UCSD-AML1 (cell line): ENCODE results near the gene STRADB.
"Not testable (repeated sequence)": the region's sequence is repeated elsewhere in the genome, so short reads cannot be mapped to it uniquely, and the experiment has no call there.

ENCODE experiments used
- DNase-seq: peaks from one replicate; lab custom pipeline; 2025; ENCODE audit not compliant: unreplicated experiment; lab: John Stamatoyannopoulos, UW

The STRADB gene

DNA sequence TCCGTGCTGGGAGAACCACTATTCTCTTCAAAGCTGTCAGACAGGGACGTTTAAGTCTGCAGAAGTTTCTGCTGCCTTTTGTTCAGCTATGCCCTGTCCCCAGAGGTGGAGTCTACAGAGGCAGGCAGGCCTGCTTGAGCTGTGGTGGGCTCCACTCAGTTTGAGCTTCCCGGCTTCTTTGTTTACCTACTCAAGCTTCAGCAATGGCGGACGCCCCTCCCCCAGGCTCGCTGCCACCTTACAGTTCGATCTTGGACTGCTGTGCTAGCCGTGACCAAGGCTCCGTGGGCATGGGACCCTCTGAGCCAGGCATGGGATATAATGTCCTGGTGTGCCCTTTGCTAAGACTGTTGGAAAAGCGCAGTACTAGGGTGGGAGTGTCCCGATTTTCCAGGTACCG lies 21.2 kb upstream of the STRADB start:
- not testable (repeated sequence) for DNase-seq

DNA sequence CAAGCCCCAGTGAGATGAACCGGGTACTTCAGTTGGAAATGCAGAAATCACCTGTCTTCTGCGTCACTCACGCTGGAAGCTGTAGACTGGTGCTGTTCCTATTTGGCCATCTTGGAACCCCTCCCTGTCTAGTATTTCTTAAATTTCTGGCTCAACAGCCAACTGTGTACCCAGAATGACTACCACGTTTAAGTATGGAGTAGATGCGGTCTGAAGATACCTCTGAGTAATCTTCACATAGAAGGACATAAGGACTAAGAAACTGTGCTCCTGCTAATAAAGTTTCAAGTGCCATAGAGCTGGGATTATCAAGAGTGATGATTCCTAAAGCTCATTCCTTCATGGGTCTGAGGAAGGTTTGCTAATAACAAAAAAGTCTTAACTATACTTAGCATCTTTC lies 20.7 kb upstream of the STRADB start:
- DNase-seq: no peak

DNA sequence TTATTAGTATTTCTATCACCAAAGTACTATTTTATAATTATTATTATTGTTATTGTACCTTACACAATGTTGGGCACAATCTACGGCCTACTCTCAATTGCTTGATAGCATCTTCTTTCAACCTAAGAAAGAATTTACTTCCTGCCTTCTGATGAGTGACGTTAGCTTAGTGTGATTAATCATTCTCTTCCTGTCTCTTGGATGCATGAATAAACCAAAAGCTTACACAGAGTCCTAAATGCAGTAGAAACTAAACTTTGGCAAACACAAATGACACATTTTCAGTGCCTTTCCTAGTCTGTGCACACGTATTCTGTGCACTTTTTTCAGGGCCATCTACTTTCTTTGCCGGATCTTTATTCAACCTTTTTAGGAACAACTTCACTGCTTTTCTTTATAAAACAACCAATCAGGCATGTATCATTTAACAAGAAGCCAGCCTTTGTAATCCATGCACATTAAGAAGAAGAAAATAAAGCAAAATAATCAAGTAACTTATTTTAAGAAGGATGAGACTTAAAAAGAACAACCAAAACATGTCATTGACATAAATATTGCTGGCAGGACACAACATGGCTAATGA lies 19.4 kb upstream of the STRADB start:
- no peak for DNase-seq

DNA sequence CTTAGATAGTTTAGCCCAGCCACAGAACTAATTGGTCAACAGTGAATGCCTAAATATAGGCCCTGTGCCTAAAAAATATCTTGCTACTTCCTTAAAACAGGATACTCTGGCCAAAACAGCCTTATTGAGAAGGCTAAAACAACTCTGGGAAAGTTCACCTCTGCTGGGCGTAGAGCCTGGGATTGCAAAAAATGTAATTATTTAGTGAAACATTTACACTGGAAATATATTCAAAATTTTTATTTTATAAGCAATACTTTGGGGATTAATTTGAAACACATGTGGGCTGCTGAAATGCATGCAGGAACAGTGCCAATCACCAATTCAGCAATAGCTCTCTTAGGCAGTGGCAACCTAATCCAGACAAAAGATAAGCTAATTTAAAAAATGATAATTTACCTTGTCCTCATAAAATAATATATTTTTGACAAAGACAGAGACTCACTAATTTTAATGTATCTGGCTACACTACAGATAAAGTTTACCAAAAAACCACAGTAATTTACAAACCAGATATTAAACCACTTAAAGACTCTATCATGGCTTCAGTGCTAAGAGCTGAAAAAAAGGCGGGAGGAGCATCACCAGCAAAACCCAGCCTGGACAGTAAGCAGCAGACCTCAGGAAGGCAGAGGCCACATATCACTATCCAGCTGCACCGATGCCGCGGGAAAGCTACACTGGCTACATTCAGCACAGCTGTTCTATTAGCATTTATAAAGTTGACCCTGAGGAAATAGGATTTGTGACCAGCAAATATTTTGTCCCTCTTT lies 18.7 kb upstream of the STRADB start:
- peak; percentile 10 for DNase-seq

DNA sequence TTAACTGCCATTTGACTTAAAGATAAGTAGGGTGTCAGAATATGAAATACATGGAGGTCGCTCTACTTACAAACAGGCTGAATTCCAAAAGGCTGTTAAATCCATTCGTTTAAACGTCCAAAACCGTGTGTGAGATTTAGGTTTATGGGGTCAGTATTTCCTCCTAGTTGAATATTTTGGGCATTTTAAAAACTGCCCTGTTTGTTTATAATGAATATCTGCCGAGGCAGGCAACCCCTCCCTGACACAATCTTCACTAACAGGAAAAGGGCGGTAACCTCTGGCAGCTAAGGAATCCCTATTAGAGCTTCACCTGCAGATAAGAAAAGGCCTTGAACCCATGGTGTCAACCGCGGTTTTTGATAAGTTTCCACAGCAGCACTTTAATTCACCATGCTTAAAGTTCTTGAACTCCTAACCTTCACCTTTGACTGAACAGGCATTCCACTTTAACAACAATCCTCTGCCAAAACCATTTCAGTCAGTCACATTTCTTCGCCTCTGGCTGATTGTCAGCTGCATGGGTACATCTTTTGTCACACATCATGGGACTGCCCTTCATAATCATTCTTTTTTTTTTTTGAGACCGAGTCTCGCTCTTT lies 18.0 kb upstream of the STRADB start:
- no peak for DNase-seq

DNA sequence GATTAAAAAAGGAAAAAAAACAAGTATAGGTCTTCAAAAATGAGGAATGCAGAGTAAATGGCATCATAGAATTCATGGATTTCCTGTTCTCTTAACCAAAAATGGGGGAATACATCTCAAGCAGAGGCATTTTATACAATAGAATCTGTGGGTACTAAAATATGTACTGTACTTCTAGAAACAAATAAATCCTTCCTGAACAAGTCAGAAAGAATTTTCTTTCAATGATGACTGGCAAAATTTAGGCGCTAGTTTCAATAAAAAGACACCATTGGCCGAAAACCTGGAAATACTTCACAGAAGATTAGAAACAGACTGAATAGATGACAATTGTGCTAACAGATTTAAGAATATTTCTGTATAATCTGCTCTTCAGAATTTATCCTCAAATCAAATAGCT lies 15.4 kb upstream of the STRADB start:
- no peak for DNase-seq

DNA sequence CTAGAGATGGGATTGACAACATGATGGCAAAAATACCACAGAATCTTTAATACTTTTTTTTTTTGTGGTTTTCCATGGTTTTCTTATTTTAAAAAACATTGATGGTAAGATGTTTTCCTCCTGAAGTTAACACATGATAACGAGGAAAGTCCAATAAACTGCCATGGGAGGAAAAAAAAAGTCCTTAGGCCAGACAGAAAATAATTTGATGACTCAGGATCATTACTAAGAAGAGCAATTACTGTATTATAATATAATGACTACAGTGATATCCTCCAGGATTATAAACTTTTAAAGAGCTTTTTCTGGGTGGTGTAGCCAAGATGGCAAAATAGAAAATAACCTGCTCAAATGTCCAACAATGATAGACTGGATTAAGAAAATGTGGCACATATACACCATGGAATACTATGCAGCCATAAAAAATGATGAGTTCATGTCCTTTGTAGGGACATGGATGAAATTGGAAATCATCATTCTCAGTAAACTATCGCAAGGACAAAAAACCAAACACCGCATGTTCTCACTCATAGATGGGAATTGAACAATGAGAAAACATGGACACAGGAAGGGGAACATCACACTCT lies 12.1 kb upstream of the STRADB start:
- not testable (repeated sequence) for DNase-seq

DNA sequence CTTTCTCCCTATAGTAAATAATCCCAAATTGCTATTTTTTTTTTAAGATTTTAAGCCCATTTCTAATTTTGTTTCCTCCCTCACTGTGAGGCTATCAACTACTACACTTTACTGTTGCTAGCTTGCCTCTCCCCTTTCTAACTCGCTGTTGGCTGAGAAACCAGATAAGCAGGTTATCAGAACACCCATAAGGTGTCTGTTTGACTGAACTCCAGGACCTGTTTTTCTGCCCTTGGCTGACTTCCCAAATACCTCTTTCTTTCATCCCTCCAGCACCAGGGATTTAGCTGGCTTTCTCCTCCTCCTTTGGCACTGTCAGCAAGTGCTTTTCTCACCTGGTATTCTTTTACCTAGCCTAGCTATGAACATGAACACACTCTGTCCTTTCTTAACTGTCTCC lies 11.4 kb upstream of the STRADB start:
- DNase-seq: no peak

DNA sequence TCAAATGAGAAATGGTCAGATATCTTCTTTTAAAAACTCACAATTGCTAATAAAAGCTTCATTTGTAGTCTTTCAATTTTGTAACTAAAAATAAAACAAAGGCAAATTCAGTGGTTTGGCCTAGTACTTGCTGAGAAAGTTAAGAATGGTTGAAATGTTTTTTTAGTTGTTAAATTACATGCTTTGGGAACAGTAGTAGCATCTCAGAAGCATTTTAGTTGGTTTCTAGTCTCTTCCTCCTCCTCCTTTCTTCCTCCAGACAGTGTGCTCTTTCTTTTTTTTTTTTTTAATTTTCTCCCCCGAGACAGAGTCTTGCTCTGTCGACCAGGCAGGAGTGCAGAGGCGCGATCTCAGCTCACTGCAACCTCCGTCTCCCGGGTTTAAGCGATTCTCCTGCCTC lies 10.1 kb upstream of the STRADB start:
- no peak for DNase-seq

DNA sequence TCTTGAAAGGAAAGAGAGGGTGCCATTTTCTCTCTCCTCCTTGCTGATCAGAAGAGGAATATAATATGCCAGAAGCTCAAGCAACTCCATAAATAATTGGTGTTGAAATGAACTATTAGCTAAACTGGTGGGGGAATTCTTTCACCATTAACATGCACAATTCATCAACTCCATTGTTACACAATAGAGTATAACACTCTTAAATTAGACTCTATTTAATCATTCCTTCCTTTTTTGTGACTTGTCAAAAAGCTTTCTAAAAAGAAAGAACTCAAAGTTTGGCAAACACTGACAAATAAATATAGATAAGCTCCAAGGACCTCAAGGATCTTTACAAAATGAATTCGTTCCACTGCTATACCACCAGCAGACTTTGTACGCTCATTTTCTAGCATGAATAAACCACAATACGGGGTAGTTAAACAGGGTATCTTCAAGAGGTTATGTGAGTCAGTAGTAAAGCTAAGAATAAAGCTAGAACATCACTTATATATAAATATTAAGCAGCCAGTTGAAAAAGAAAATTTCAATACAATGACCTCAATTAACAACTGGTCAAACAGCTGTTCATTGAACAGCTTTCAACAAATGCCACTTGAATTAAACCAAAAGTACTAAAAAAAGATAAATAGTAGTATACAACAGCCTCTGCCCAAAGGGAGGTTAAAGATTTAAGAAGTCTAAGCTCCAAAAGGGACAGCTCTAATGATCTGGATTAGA lies 6.6 kb upstream of the STRADB start:
- DNase-seq: no peak

DNA sequence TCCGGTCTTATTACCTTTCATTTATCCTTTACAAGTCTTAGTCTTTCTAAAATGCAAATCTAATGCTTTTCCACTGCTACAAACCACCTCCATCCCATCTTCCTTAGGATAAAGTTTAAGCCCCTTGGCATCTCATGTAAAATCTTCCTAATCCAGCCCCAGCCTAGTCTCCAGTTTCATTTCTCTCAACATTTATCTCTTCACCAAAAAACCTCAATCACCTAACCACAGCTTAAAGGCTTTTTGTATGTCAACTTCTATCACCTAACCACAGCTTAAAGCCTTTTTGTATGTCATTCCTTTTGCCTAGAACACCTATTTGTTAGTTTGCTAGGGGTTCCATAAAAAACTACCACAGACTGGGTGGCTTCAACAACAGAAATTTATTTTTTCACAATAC lies 4.5 kb upstream of the STRADB start:
- no peak for DNase-seq

DNA sequence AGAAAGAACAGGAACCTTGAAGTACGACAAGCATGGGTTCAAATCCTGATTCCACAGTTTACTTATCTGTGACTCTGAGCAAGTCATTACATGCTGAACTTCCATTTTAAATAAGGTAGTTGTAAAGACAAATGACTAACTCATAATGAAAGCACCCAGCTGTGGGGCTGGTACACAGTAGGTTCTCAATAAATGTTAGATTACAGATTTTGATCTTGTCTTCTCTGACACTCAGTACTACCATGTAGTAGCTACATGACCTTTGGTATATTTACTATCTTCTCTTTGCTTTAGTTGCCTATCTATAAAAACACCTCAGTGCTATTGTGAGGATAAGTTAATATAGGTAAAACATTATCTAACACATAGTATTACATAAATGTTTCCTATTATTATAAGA lies 3.5 kb upstream of the STRADB start:
- no peak for DNase-seq

DNA sequence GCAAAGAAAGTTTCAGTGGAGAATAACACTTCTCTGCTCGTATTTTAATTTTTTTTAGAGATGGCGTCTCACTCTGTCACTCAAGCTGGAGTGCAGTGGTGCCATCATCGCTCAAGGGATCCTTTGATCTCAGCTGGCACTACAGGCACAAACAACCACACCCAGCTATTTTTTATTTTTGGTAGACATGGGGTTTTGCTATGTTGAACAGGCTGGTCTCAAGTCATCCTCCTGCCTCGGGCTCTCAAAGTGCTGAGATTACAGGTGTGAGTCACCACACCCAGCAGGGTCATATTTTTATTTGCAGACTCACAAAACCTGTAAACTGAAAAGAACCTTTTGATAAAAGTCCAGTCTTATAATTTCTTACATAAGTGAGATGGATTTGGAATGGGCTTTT lies 2.8 kb upstream of the STRADB start:
- DNase-seq: no peak

DNA sequence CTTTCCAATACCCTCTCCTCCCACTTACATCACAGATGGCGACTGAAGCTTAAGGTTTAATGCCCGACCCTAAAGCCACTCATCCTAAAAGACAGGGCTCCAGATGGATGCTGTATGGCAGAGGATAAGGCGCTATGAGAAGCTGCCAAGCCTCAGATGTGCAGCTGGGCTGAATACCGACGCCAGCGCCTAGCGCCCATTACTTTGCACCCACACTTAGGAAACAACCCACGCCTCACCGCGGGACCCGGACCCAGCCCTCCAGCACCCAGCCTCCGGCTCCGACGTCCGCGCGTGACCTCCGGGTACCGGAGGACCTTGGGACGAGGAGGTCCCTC lies 617 bp upstream of the STRADB start:
- no peak for DNase-seq

DNA sequence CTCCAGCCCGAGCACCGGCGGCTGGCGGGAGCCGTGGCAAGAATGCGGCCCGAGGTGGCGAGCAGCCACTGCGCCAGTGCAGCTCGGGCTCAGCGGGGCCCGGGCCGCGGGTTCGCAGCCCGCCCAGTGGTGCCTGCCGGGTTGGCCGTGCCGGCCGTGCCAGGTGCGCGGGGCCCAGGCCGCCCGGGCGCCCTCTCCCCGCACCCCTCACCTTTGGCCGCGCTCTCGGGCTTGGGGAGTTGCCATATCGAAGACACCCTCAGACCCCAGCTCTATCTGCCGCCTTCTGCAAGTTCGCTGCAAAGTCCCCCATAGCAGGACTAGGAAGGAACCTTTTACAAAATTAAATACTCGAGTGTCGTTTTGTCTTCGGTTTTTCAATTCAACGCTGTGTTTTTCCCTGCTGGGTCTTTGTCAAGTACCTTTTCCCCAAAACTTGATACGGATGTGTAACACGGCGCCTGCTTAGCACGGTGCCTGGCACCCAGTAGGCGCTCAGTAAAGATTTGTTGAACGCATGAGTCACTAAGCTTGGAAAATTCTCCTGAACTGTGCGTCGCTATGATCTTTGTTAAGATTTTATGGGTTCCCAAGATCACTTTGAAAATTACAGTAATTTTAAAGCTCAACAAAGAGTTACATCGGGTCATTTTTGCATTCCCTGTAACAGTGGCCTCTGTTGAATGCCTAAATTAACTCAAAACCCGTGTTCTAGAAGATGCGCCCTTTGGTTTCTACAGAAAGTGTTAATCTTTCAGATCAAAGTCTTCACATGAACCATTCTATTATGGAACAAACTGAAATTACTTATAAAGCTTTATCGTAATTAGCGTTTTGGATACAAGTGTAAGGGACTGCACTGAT lies 750 bp downstream of the STRADB start:
- no peak for DNase-seq

DNA sequence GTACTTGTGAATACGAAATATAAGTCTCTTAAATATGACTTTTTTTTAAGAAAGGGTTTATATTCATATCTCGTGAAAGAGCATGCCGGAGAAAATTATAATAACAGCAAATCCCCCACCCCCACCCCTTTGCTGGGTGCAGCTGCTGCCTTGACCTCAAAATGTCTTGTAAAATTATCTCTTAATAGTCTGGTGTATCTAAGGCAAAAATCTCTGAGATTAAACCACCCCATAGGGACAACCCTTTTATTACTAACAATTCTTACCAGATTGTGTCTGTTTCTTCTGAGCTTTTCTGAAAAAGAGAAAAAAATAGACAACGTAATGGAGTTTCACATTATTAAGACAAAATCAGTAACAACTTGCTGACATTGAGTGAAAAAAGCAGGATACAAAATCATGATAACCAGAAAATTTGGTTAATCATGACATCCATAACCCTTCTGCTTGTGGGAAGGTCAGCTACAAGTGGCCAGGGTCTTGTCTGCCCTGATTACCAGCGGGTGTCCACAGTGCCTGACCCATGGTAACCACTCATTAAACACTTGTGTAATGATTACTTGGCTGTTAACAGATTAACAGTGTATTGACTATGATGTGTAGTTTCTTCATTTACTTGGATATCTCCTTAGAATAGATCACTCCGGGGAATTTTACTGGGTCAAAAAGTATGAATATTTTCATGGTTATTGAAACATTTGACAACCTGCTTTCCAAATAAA lies 1.5 kb downstream of the STRADB start:
- DNase-seq: no peak

DNA sequence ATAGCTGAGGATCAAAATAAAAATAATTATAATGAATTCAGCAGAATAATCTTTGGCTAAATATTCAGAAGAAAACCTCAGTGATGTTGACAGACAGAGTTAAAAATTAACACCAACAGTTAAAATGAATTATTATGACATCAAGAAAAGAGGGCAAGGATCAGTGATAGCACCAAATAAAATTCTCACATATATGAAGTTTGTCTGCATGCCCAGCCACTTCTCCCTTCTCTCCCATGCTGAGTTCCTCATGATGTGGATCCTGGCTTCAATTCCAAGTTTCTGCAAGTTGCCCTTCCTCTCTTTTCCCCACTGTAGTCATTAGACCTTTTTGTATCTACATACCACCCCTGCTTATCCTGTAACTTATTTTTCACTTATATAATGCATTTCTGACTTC lies 6.8 kb downstream of the STRADB start:
- DNase-seq: no peak

DNA sequence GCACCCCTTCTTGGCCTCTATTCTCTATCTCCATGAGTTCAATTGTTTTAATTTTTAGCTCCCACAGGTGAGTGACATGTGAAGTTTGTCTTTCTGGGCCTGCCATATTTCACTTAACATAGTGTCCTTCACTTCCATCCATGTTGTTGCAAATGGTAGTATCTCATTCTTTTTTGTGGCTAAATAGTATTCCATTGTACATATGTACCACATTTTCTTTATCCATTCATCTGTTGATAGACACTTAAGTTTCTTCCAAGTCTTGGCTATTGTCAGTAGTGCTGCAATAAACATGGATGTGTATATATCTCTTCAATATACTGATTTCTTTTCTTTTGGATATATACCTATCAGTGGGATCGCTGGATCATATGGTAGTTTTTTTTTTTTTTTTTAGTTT lies 9.0 kb downstream of the STRADB start:
- no peak for DNase-seq

DNA sequence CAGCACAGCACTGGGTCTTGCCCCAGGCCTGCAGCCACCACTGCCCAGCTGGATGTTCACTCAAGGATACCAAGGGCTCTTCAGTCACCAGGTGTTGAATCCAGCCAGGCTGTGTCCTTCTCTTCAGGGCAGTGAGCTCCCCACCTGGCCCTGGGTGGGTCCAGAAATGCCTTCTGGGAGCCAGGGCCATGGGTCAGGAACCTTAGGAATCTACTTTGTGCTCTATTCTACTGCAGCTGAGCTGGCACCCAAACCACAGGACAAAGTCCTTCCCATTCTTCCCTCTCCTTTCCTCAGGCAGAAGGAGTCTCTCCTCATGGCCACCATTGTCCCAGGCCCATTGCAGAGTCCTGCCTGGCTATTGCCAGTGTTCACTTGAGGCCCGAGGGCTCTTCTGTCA lies 13.0 kb downstream of the STRADB start:
- no peak for DNase-seq

DNA sequence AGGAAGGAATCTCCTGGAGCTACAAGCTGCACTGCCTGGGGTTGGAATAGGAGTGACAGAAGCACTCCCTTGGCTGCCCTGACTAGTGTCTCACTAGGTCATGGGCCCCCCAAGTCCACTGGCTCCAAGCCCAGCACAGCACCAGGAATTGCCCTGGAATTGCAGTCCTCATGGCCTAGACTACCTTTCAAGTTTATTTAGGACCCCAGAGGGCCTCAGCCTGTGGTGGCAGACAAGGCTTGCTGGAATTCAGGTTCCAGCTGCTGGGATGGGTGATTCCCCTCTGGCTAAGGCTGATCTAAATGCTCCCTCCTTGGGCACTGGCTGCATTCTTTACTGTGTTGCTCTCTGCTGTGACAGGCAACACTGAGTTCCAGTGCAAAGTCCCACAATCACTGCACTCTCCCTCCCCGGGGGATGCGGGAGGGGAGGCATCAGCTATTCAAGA lies 14.0 kb downstream of the STRADB start:
- DNase-seq: no peak
